HEK293T (cell line): ENCODE data around the gene MEF2D.

Experiments used
- BHLHE40 ChIP-seq: fragments of 450-650 bp; IDR thresholded peaks from 2 replicates; pipeline ENCODE4 v1.6.1; 2016; ENCODE audit warnings: mild to moderate bottlenecking, moderate library complexity, borderline replicate concordance
- CTBP1 ChIP-seq: fragments of 450-650 bp; IDR thresholded peaks from 2 replicates; pipeline ENCODE4 v1.6.1; 2016; ENCODE audit warnings: borderline replicate concordance
- ELF4 ChIP-seq: fragments of 450-650 bp; IDR thresholded peaks from 2 replicates; pipeline ENCODE4 v1.6.1; 2017; ENCODE audit warnings: antibody characterized with exemption
- FOXA1 ChIP-seq: fragments of 450-650 bp; IDR thresholded peaks from 2 replicates; pipeline ENCODE4 v1.6.1; 2016; ENCODE audit warnings: mild to moderate bottlenecking
- FOXK2 ChIP-seq: fragments of 450-650 bp; IDR thresholded peaks from 2 replicates; pipeline ENCODE4 v1.6.1; 2016; ENCODE audit warnings: mild to moderate bottlenecking
- FOXM1 ChIP-seq: fragments of 450-650 bp; IDR thresholded peaks from 2 replicates; pipeline ENCODE4 v1.6.1; 2017; ENCODE audit warnings: mild to moderate bottlenecking, borderline replicate concordance
- HDGF ChIP-seq: fragments of 450-650 bp; IDR thresholded peaks from 2 replicates; pipeline ENCODE4 v1.6.1; 2017; ENCODE audit warnings: antibody characterized with exemption, borderline replicate concordance
- LEF1 ChIP-seq: fragments of 450-650 bp; IDR thresholded peaks from 2 replicates; pipeline ENCODE4 v1.6.1; 2017; ENCODE audit warnings: mild to moderate bottlenecking, borderline replicate concordance
- SP1 ChIP-seq: fragments of 450-650 bp; IDR thresholded peaks from 2 replicates; pipeline ENCODE4 v1.6.1; 2017
- SUZ12 ChIP-seq: fragments of 450-650 bp; IDR thresholded peaks from 2 replicates; pipeline ENCODE4 v1.6.1; 2016; ENCODE audit warnings: mild to moderate bottlenecking
- TARDBP ChIP-seq: fragments of 450-650 bp; IDR thresholded peaks from 2 replicates; pipeline ENCODE4 v1.6.1; 2016

DNA sequence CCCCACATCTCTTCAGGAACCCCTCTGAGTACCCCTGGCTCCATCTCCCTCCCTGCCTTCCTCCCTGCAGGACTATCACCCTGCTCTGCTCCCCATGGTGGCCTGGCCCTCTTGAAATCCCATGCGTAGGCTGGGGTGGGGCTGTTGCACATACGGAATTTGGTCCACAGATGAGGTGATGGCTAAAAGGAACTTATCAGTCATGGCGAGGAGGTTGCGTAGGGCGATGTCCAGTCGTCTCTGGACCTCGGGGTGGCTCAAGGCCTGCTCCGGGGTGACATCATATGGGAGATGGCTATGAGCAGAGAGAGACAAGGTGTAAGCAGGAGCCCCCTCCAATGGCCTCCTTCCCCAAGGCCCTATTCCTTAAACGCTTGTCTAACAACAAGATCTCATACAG is 36.5 kb upstream of the MEF2D start:
- TF ChIP-seq ELF4 (no peak), SP1 (no peak), TARDBP (no peak), FOXM1 (no peak), HDGF (no peak), BHLHE40 (no peak), LEF1 (no peak), CTBP1 (no peak), SUZ12 (no peak), FOXK2 (no peak), FOXA1 (no peak)
